HUES64 (cell line): ENCODE results near the gene CPSF4.

Experiments used
- H3K27ac ChIP-seq: 2 replicates; pipeline ENCODE4 v1.7.0; 2013; ENCODE audit warnings: low read depth, low read length, inconsistent platforms
- H3K27me3 ChIP-seq: 2 replicates; pipeline ENCODE4 v1.6.1; 2013; ENCODE audit warnings: mild to moderate bottlenecking, low read length; ENCODE audit not compliant: insufficient read depth
- H3K36me3 ChIP-seq: 2 replicates; pipeline ENCODE4 v1.6.1; 2013; ENCODE audit warnings: mild to moderate bottlenecking, low read length; ENCODE audit not compliant: insufficient read depth
- H3K4me1 ChIP-seq: 2 replicates; pipeline ENCODE4 v1.6.1; 2013; ENCODE audit warnings: mild to moderate bottlenecking, low read length, moderate library complexity; ENCODE audit not compliant: insufficient read depth
- H3K4me3 ChIP-seq: 2 replicates; pipeline ENCODE4 v1.5.1; 2013; ENCODE audit warnings: mild to moderate bottlenecking, low read length, moderate library complexity
- H3K9ac ChIP-seq: 2 replicates; pipeline ENCODE4 v1.6.1; 2013; ENCODE audit warnings: mild to moderate bottlenecking, low read depth, low read length
- H3K9me3 ChIP-seq: 2 replicates; pipeline ENCODE4 v1.6.1; 2013; ENCODE audit warnings: low read depth, low read length; ENCODE audit not compliant: insufficient read depth
- WGBS: fragments of 150-250, 120-280 bp; methylation state at CpG from one replicate; pipeline ENCODE4 v1.1.7; 2013; ENCODE audit warnings: missing lambda C conversion rate; 5-methylcytosine and 5-hydroxymethylcytosine counted together

The CPSF4 gene

DNA sequence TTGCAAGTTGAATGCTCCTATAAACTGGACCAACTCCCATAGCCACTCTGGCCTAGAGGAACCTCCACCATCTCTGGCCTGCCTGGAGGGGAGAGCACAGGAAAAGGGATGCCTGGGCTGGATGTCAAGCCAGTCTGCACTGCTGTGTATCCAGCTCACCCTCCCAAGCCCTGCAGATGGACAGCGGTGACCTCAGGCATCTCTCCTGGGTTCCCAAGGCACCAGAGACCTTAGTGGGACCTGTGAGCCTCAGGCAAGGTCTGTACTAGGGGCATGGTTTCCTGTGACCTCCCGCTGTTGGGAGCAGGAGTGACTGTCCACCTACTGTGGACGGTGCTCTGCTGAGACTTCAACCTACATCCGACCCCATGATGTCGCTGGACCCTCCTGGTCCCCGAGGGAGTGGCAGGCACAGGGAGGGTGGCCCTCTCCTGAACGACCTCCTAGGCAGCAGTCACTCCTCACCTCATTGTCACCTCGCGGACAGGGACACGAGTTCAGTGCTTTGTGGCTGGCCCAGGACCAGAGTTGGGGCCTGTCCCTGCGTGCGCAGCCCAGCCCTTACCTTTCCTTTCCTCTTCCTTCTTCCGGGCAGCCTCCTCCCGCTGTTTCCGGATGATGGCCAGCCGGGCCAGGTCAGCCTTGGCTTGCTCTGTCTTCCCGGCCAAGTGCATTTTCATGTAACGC is 41.3 kb upstream of the CPSF4 start:
- Histone ChIP-seq H3K4me3 (no peak overlapping the region), H3K27me3 (no peaks in the 10 kb centered on the region), H3K9me3 (no peaks in the 10 kb centered on the region), H3K9ac (no peak overlapping the region), H3K4me1 (peaks cover 3% of the 10 kb centered on the region; the same call in 1 of the 2 replicates), H3K36me3 (peaks cover 80% of the 10 kb centered on the region), H3K27ac (no peak overlapping the region)
- 92% methylated on average over 18 of the region's 18 CpGs for WGBS

DNA sequence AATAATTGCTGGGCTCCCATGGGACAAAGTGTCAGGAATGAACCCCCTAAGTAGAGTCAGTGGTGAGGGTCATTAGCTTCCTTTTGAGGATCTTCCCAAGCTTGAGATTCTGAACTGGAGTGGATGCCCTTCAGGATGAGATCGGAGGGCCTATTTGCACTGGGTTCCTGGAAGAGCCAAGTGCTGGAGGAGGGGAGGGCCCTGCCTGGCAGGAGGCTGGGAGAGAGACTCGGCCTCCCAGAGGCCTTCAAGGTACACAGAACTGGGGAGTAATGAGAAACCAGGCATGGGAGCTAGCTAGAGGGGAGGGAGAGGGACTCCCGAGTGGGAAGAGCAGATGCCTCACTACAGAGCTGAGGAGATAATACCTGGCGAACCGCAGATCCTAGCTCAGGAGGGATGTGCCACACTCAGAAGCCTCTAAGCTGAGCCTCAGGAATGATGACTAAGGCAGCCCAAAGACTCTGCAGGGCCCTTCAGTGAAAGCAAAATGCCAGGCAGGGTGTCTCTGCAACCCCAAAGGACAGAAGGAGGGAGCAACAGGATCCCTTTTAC is 39.8 kb upstream of the CPSF4 start:
- 89% methylated on average over 5 of the region's 5 CpGs for WGBS
- Histone ChIP-seq H3K36me3 (peaks cover 93% of the 10 kb centered on the region), H3K9me3 (no peaks in the 10 kb centered on the region), H3K4me3 (no peak overlapping the region), H3K9ac (no peak overlapping the region), H3K4me1 (no peaks in the 10 kb centered on the region), H3K27me3 (no peaks in the 10 kb centered on the region), H3K27ac (no peak overlapping the region)

DNA sequence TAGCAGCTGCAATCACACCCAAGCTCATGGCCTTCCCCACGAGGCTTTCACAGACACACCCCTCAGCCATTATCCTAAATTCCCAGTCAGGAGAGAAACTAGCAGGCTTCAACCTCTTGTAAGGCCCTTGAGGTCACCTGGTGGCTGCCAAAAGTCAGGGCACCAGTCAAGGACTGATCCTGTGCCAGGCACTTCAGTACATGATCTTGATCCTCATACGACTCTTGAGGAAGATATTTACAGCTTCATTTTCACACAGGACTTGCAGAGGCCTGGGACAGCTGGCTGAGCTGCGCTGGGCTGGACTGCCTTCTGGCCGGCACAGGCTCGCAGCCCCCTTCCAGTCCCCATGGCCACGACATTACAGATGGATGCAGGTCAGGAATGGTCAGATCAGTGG is 39.1 kb upstream of the CPSF4 start:
- H3K4me3 ChIP-seq, result no peak overlapping the region
- no peak overlapping the region for H3K9ac ChIP-seq
- H3K9me3 ChIP-seq, result no peaks in the 10 kb centered on the region
- WGBS, result 93% methylated on average over 6 of the region's 6 CpGs
- peaks cover 94% of the 10 kb centered on the region for H3K36me3 ChIP-seq
- H3K27me3 ChIP-seq, result no peaks in the 10 kb centered on the region
- no peak overlapping the region for H3K27ac ChIP-seq
- H3K4me1 ChIP-seq, result no peaks in the 10 kb centered on the region

DNA sequence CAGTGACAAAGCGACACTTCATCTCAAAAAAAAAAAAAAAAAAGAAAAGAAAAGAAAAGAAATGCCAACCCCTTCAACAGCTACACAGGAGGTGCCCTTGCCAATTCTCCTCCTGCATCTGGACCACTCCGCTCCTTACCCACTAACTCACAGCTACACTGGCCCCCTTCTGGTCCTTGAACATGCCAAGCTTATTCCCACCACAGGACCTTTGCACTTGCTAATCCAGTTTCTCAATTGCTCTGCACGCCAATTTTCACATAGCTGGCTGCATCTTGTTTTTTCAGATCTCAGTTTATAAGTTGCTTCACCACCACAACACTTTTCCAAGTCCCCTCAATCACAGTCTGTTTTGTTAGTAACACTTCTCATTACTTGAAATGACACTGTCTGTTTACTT is 35.9 kb upstream of the CPSF4 start:
- no peaks in the 10 kb centered on the region for H3K27me3 ChIP-seq

DNA sequence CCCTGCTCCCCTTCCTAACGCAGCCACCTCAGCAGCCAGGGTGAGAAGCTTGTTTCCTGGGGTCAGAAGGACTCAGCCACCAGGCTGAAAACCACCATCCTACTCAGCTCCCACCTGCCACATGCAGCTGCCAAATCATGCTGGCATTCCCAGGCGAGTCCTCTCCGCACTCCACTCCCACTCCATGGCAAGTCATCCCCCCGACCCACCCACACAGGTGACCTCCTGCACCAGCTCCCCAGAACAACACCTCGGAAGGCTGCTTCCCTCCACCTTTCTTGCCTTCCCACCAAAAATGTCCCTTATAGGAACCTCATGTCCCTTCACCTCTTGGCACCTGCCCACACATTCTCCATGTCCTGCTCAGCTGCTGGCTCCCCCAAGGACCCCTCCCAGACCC is 35.0 kb upstream of the CPSF4 start:
- Histone ChIP-seq H3K27me3 (no peaks in the 10 kb centered on the region), H3K36me3 (peaks cover 61% of the 10 kb centered on the region), H3K4me1 (peaks cover 12% of the 10 kb centered on the region), H3K9me3 (no peaks in the 10 kb centered on the region), H3K27ac (no peak overlapping the region), H3K4me3 (no peak overlapping the region), H3K9ac (no peak overlapping the region)
- WGBS, result 92% methylated on average over 5 of the region's 5 CpGs

More for the DNA sequence above, 35.9 kb upstream of the CPSF4 start:
- H3K9ac ChIP-seq, result no peak overlapping the region
- WGBS, result 95% methylated on average over 2 of the region's 3 CpGs
- H3K36me3 ChIP-seq, result peaks cover 70% of the 10 kb centered on the region
- H3K27ac ChIP-seq, result no peak overlapping the region
- H3K9me3 ChIP-seq, result no peaks in the 10 kb centered on the region
- no peak overlapping the region for H3K4me3 ChIP-seq
- peaks cover 12% of the 10 kb centered on the region for H3K4me1 ChIP-seq

DNA sequence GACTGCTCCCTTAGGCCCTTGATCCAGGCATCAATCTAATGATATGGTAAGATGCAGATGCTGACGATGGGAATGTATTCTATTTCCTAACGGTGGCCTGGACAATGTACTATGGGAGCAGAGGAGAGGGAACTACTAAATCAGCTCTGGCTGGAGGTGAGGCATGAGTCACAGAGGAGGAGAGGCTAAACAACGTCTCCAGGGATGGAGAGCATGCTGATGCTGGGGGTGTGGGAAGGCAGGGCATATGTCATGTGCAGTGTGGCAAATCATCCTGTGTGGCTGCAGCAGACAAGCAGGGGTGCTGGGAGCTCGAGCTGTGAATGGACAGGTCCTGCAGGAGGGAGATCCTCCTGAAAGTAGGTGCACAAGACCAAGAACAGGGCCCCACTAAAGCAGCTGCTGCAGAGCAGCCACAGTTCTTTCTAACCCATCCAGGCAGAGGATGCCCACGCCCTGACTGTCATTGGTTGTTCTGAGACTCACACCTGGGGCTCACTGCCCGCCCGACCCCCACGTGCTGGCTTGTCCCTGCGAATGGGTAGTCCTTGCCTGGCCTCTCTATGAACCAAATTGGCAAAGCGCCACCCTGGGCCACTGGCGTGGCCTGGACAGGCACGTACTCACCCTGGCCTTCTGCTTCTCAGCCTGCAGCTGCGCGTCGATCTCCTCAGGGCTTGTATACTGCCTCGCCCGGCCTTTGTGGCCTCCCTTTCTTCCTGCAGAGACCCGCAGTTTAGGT is 34.3 kb upstream of the CPSF4 start:
- Histone ChIP-seq H3K27ac (no peak overlapping the region), H3K4me1 (peaks cover 12% of the 10 kb centered on the region), H3K27me3 (no peaks in the 10 kb centered on the region), H3K9me3 (no peaks in the 10 kb centered on the region), H3K4me3 (no peak overlapping the region), H3K36me3 (peaks cover 55% of the 10 kb centered on the region), H3K9ac (no peak overlapping the region)
- 94% methylated on average over 18 of the region's 18 CpGs for WGBS

DNA sequence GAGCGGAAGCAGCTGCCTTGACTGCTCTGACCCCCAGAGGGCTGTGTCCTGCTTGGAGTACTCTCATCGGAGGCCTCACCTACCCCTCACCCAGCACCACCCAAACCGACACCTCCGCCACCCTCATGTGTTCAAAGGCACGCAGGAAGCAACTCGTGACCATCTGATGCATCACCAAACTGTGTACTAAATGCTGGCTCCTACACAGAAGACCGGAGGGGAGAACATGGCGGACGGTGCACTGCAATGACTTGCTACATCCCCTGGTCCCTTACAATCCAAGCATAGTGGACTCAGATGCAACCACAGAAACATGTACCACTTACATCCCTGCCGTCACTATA is 33.8 kb upstream of the CPSF4 start:
- H3K9ac ChIP-seq, result no peak overlapping the region
- WGBS, result 97% methylated on average over 10 of the region's 10 CpGs
- peaks cover 49% of the 10 kb centered on the region for H3K36me3 ChIP-seq

DNA sequence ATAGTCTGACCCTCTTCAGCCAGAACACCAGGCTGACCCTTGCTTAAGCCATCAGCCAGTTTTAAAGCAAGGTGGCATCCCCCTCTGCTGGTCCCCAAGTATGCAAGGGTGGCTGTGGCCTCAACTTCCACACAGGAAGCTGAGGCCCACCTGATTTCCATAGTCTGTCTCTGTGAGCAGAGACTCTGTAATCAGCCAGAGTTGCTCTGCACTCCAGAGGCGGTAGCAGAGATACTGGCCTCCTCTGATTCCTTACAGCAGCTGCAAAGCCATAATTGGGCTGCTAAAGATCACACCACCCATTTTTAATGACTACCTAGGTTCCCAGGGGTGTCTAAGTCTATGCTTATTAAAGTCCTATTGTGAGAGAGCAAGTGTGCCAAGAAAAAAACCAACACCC is 32.2 kb upstream of the CPSF4 start:
- Histone ChIP-seq H3K9ac (peak overlapping the region; percentile 98; the same call in 1 of the 2 replicates), H3K27me3 (no peaks in the 10 kb centered on the region), H3K27ac (peak overlapping the region; percentile 29; the same call in 1 of the 2 replicates), H3K4me3 (peak overlapping the region; percentile 89), H3K36me3 (peaks cover 49% of the 10 kb centered on the region), H3K4me1 (peaks cover 17% of the 10 kb centered on the region), H3K9me3 (no peaks in the 10 kb centered on the region)
- WGBS, result 83% methylated on average over 1 of the region's 1 CpG

More for the DNA sequence above, 33.8 kb upstream of the CPSF4 start:
- H3K27ac ChIP-seq, result no peak overlapping the region
- no peaks in the 10 kb centered on the region for H3K9me3 ChIP-seq
- H3K27me3 ChIP-seq, result no peaks in the 10 kb centered on the region
- no peak overlapping the region for H3K4me3 ChIP-seq
- H3K4me1 ChIP-seq, result peaks cover 15% of the 10 kb centered on the region

DNA sequence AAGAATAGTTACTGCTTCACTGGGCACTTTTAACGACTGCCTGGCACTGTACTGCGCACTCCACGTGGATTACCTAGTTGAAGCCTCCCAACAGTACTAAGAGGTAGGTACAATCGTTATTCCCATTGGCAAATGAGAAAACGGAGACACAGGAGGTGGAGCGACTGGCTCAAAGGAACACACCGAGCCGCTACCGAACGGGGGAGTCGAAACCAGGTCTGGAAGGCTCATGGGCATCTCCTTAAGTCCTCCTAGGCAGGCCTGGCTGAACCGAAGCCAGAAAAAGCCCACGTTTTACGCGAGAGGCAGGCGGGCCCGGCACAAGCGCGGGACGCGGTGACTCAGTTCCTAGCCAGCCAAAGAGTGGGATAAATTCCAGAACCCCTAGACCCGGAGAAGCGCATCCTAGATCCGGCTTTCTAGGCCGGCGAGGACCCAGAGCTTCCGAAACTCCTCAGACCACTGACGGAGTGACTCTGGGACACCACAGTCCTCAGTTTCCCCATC is 30.8 kb upstream of the CPSF4 start:
- Histone ChIP-seq H3K27ac (peak overlapping the region; percentile 100), H3K4me1 (peaks cover 17% of the 10 kb centered on the region), H3K4me3 (peak overlapping the region; percentile 89), H3K36me3 (peaks cover 50% of the 10 kb centered on the region), H3K27me3 (no peaks in the 10 kb centered on the region), H3K9ac (peak overlapping the region; percentile 98), H3K9me3 (no peaks in the 10 kb centered on the region)
- whole genome bisulfite sequencing, result under 1% methylated on average over 28 of the region's 28 CpGs

DNA sequence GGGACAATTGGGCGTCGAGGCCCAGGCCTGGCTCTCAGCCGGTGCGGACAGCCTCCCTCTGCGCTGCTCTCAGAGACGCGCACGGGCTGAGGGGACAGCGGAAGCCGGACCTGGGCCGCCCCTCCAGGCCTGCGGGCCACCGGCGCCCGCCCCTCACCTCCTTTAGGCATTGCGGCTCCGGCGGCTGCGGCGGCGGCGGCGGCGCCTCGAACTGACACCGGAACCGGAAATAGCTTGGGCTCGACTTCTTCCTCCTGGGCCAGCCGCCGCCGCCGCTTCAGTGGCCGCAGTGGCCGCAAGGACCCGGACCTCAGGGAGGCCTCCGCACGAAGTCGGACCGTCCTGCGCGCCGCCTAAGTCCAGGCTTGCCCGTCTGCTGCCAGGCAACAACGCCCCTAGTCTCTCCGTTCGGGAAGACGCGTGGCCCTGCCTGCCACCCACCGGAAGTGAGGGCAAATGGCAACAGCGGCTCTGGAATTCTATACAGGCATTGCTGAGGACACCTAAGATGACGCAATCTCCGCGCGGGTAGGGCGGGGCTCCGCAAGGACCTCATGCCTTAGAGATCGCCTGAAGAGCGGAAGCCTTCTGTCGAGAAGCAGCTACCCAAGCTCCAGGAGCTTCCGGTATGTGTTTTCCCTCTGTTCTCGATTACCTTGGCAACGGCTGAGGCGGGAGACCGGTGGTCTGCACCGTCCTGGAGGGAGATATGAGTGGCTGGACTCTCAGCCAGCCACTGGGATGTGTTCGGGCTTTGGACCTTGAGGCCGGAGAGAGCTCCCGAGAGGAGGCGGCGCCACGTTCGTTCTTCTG is 30.2 kb upstream of the CPSF4 start, which contains the start of the genes BUD31 and PDAP1:
TSS of gene BUD31 (plus strand) at position 591 of the 813 bp plus-strand sequence. CDS start 2,124 bp downstream, outside the sequence.
TSS of gene PDAP1 (minus strand) at position 219 of the 813 bp plus-strand sequence. CDS start at position 170, 49 bp downstream.
- under 1% methylated on average over 72 of the region's 72 CpGs for WGBS
- Histone ChIP-seq H3K36me3 (peaks cover 50% of the 10 kb centered on the region), H3K27ac (peak within 1 kb of the TSS; percentile 100), H3K4me1 (peaks cover 17% of the 10 kb centered on the region), H3K9me3 (no peaks in the 10 kb centered on the region), H3K27me3 (no peaks in the 10 kb centered on the region), H3K9ac (peak within 1 kb of the TSS; percentile 98), H3K4me3 (peak within 1 kb of the TSS; percentile 89)
